HG03439 (cell line): Measurements from ENCODE around the gene ACYP1.
A peak's percentile ranks its signal among the peaks of the same experiment; 100 is the strongest.

Source experiments
- ATAC-seq: cut with Tn5 transposase; IDR thresholded peaks from one replicate; pipeline ENCODE4 v1.9.1; 2021; ENCODE audit warnings: mild to moderate bottlenecking, moderate library complexity; ENCODE audit not compliant: unreplicated experiment

The ACYP1 gene

GRCh38 chr14:75042035-75042434, 21.8 kb downstream of the ACYP1 start:
- ATAC-seq = no peak

DNA sequence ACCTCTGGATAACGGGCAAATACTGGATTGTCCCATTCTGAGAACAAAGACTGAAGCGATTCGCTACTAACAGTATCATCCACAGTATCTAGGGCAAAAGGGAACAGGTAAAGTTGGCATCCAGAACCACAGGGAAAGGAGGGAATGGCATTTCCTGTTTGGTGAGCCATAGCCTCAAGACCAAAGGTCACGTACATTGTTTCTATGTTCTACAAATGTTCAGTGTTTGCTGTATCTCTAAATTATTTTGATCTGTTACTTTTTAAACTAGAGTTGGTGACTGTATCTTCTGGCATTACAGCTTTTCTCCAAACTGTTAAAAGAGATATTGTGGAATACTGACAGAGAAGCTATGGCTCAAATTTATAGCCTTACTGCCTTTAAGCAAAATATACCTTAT, 22.2 kb downstream of the ACYP1 start:
- ATAC-seq = no peak

DNA sequence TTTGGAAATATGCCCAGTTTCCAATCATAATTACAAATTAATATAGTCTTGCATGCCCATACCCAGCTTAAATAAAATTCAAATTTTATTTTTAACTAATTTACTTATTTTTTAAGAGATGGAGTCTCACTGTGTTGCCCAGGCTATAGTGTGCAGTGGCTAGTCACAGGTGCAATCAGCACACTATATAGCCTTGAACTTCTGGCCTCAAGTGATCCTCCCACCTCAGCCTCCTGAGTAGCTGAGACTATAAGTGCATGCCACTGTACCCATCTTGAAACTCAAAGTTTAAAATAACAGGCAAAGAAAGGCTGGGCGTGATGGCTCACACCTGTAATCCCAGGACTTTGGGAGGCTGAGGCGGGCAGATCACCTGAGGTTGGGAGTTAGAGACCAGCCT, 22.9 kb downstream of the ACYP1 start:
- ATAC-seq = no peak

DNA sequence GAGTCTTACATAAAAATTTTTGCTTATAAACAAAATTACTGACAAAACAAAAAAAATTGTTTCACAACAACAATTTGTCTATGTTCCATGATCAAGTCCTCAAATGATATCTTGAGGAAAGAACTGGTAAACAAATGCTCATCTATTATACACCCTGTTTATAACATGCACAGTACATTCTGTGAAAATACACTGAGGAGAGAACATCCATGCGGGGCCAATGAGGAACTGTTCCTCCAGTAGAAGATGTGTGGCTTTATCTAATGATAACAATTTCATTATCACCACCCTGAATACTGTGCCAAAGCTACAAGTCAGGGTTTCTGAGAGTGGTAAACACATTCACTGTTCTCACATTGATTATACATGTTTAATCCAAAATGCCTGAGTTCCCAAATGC, 23.3 kb downstream of the ACYP1 start:
- no peak for ATAC-seq

DNA sequence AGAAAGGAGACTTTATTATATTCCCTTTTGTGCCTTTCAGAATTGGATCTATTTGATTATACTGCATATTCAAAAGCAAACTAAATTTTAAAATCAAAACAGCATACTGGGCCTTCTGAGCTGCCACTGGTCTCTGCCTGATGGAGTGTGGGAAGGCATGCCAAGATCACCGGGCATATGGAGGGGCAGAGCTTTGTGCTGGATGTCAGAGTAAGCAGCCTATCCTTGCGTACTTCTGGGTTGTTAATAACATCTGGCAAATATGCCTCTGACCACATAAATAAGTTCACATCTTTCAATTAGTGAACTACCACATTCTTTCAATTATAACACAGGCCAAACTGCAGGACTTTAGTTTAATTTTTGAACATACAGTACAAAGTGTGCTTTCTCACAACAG, 30.9 kb downstream of the ACYP1 start:
- ATAC-seq = no peak

DNA sequence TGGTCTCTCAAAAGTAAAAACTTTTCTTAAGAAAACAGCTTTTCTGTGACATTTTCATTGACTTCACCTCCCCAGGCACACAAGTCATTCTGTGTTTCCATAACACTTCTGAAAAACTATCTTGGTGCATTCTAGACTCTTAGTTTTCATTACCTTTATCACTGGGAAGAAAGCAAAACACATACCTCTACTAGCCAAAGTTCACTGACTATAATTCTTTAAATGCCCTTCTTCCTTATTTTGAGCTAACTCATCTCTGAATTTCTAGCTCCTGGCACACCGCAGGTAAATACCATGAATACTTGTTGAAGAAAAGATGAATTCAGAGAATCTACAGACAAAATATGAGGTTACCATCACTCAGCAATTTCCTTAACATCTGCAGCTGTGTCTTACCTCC, 33.7 kb downstream of the ACYP1 start:
- ATAC-seq = no peak

- ATAC-seq = no peak
Measured at GRCh38 chr14:75025876-75026275, 37.9 kb downstream of the ACYP1 start.

GRCh38 chr14:75025082-75025481, 38.7 kb downstream of the ACYP1 start:
- no peak for ATAC-seq

GRCh38 chr14:75023108-75023507, 40.7 kb downstream of the ACYP1 start:
- no peak for ATAC-seq

DNA sequence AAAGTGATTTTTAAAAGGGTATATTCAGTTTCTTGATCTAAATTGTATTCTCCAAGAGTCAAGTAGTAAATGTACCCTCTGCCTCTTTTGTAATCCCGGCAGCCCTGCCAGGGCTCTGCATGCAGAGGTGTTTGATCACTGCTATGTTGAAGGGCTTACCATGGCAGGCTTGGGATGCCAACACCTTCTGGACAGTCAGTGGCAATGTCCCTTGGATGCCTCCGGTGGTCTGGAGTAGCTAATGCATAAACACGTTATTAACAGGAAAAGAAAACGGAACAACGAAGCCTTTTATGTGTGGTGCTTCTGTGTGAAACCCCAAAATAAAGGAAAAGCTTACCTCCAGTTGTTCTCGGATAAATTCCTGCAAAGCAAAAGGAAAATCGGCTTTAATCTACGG, 41.2 kb downstream of the ACYP1 start:
- ATAC-seq = no peak

GRCh38 chr14:75018694-75019093, 45.1 kb downstream of the ACYP1 start:
- ATAC-seq = no peak

- ATAC-seq = no peak
Measured at GRCh38 chr14:75016815-75017214, 47.0 kb downstream of the ACYP1 start.

DNA sequence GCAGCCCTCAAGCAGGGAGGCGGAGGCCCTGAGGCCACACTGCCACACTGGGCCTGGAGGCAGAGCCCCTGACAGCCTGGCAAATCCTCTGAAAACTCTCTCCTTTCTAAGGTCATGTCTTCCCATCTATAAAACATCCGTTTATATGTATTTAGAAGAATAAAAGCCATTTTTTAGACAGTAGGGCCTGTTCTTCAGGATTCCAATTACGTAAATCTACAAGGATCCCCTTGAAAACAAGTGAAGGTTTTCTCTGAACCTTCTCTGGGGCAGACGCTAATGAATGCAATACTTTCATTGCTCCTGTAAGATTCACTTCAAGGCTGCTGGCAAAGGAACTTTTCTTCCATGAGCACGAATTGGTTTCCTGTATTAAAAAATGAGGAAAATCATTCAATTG, 48.3 kb downstream of the ACYP1 start:
- ATAC-seq = no peak

DNA sequence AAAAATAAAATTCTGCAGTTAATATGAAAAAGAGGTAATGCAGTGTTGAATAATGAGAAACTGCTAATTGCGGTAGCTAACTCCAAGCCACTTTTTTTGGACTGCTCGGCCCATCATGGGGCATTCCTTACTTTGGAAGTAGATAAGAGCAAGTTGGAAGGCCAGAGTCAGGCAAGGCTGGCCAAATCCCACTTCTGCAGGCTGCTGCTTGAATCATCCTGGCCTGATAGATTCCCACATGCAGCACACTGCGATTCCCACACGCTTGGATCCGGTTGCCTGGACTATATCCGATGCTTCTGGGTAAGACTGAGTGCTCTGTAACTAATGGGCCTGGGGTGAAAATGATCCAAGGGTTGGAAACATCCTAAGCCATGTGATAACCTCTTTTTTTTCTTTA, 50.5 kb downstream of the ACYP1 start:
- no peak for ATAC-seq

DNA sequence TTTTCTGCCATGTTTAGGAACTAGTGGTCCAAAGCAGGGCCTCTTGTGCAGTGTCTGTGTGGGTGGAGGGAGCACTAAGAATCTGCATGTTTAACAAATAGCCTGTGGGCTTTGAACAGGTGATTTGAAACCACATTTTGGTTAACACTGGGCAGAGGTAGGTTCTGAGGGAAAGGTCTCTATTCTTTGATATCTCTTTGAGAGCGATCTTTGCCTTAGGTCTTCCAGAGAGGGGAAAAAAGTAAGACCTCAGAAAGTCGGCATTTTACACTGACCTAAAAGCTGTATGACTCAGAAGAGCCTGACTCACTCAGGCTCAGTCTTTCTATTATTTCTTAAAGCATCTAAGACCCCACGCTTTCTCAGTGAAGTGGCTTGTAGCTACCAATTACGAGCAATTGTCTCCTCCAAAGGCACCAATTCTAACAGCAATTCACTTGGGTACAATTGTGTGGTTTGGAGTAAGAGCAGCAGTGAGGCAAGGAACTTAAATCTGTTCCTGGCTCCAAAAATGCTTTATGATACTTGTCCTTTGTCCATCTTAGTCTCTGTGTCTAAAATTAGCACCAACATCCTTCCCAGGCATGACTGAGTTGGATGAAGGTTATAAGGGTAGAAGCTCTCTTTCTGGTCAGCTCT, 52.3 kb downstream of the ACYP1 start:
- ATAC-seq = no peak

GRCh38 chr14:75010472-75011093, 53.2 kb downstream of the ACYP1 start:
- no peak for ATAC-seq

DNA sequence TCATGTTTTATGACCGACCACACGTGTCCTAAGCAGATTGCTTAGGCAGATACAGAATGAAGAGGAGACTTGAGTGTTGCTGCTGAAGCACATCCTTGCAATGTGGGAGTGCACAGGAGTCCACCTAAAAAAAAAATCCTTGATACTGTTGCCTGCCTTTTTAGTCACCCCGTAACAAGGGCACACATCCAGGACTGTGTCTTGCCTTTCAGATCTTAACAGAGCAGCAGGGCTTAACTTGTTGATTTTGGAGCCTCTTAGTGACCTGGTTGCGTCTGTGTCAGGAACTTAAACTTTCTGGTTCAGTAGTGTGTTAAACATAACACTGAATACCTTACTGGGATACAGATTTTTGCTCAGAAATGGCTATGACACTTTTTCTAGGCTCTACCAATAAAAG, 54.6 kb downstream of the ACYP1 start:
- no peak for ATAC-seq

DNA sequence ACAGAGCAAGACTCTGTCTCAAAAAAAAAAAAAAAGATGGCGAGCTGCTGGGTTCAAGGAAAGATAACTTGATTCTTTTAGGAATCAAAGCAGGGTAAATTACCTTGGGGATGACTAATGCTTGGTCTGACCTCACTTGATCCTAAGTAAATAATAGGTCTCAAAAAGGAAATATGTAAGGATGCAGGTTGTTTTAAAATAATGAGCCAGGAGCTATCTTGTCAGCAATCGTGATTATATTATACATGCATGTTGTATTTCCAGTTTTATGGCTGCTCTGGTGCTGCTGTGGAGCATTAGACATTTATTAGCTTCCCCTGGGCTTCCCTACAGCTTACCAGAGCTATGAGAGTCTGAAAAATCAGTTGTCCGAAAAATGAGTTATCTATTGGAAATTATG, 58.5 kb downstream of the ACYP1 start:
- no peak for ATAC-seq

GRCh38 chr14:75003250-75004027, 60.4 kb downstream of the ACYP1 start:
- ATAC-seq = peak; percentile 3
